ENCODE data around the gene MASTL.

MASTL gene

DNA sequence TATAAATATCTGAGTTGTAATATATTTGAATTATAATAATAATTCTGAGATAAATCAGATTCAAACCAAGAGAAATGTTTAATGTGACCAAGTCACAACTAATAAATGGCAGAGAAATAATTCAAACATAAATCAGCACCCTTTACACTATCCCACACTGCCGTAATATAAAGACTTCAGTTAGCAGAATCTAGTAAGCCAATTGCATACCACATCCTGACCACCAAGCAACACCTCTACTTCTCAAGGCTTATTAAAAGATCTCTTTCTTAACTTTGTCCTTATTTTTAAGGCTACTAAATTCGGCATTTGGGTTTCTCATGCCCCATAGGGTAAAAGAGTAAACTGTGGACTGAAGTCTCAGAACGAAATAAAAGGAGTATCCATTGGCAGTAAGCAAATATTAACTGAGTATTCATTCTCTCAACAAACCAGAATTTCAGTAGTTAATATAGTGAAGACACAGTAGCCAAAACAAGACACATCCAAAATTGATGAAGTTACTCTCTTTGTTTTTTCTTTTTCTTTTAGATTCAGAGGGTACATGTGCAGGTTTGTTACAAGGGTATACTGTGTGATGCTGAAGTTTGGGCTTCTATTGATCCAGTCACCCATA lies 70.6 kb downstream of the MASTL start:
- DNase-seq (ENCODE audit: low read depth, low spot score), result no peak

- no peak for DNase-seq (ENCODE audit: low read depth, low spot score)
These were observed 74.9 kb downstream of the MASTL start for GRCh38 chr10:27230022-27230421.

- DNase-seq (ENCODE audit: low read depth, low spot score), result no peak
These were observed 80.6 kb downstream of the MASTL start for GRCh38 chr10:27235706-27236105.
